OCI-LY3 (cell line): Measurements from ENCODE around the gene GPR137.

Experiments used
- H2AFZ ChIP-seq: fragments of 200-600, 300-600 bp; shearing (Covaris generic); 2 replicates; pipeline ENCODE4 v1.6.0; 2014; ENCODE audit warnings: antibody characterized with exemption, low read depth, low read length
- H3K27ac ChIP-seq: fragments of 200-600, 300-600 bp; sonication (generic); 2 replicates; pipeline ENCODE4 v1.5.1; 2014; ENCODE audit warnings: mild to moderate bottlenecking, low read length, moderate library complexity, mixed read lengths
- H3K27me3 ChIP-seq: fragments of 200-600, 300-600 bp; sonication (generic); 2 replicates; pipeline ENCODE4 v1.6.1; 2014; ENCODE audit warnings: low read depth, low read length, mixed read lengths
- H3K36me3 ChIP-seq: fragments of 200-600, 300-600 bp; sonication (generic); replicated peaks from 2 replicates; pipeline ENCODE3; 2014; ENCODE audit warnings: low read depth, low read length, mixed read lengths
- H3K4me1 ChIP-seq: fragments of 300-600, 200-600 bp; sonication (generic); 2 replicates; pipeline ENCODE4 v1.6.1; 2014; ENCODE audit warnings: low read length, mixed read lengths
- H3K4me2 ChIP-seq: fragments of 200-600, 300-600 bp; sonication (generic); 2 replicates; pipeline ENCODE4 v1.6.1; 2014; ENCODE audit warnings: low read length, mixed read lengths
- H3K4me3 ChIP-seq: fragments of 300-600, 200-600 bp; sonication (generic); 2 replicates; pipeline ENCODE4 v1.5.1; 2014; ENCODE audit warnings: antibody characterized with exemption, mild to moderate bottlenecking, low read length, moderate library complexity
- H3K79me2 ChIP-seq: fragments of 300-600, 200-600 bp; shearing (Covaris generic); 2 replicates; pipeline ENCODE4 v1.6.1; 2014; ENCODE audit warnings: mild to moderate bottlenecking, low read length, mixed read lengths
- H3K9ac ChIP-seq: fragments of 300-600, 200-600 bp; shearing (Covaris generic); 2 replicates; pipeline ENCODE4 v1.6.0; 2014; ENCODE audit warnings: mild to moderate bottlenecking, low read length, moderate library complexity
- H3K9me3 ChIP-seq: fragments of 200-600, 300-600 bp; shearing (Covaris generic); 2 replicates; pipeline ENCODE4 v1.6.1; 2014; ENCODE audit warnings: low read length, mixed read lengths; ENCODE audit not compliant: insufficient read depth
- H4K20me1 ChIP-seq: fragments of 200-600, 300-600 bp; sonication (generic); 2 replicates; pipeline ENCODE4 v1.6.1; 2016; ENCODE audit warnings: low read length, mixed read lengths; ENCODE audit not compliant: insufficient read depth
- EZH2phosphoT487 ChIP-seq: fragments of 200-600 bp; shearing (Covaris generic); IDR thresholded peaks from 2 replicates; pipeline ENCODE4 v1.6.1; 2018; ENCODE audit warnings: antibody characterized with exemption, mixed run types, low read depth
- TF ChIP-seq, protein P1 (sequence below): fragments of 200-600, 300-600 bp; sonication (generic); IDR thresholded peaks from 2 replicates; pipeline ENCODE4 v1.5.1; 2014; ENCODE audit warnings: antibody characterized with exemption, low read length, low read depth

Gene GPR137

DNA sequence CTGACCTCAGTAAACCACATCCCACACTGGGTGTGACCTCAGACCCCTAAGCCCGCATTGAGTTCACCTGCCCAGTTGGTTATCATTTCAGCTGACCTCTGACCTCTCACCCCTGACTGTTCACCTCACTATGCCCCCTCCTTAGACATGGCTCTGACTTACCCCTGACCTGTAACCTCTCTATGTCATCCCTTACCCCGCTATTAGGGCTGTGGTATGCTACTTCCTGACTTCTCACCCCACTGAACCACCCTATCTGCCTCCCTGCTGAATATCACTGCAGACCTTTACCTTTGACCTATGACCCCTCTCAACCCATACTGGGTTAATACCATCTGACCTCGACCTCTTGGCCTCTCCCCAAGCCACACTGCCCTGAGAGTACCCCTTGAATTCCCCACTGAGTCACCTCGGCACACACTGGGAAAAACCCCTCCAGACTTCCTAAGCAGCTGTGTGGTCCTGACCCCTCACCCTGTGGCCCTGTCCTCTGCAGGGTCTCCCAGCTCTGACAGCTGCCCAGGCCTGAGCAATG is 26.0 kb upstream of the GPR137 start:
- H4K20me1 ChIP-seq: no peaks in the 10 kb centered on the region
- H3K27ac ChIP-seq: peak overlapping the region; percentile 74
- H3K4me1 ChIP-seq: peaks cover 19% of the 10 kb centered on the region
- H3K79me2 ChIP-seq: no peaks in the 10 kb centered on the region
- H3K4me3 ChIP-seq: no peak overlapping the region
- no peaks in the 10 kb centered on the region for H3K27me3 ChIP-seq
- H2AFZ ChIP-seq: no peak overlapping the region
- H3K9me3 ChIP-seq: no peaks in the 10 kb centered on the region
- H3K36me3 ChIP-seq: peaks cover 59% of the 10 kb centered on the region
- TF ChIP-seq, protein P1, sequence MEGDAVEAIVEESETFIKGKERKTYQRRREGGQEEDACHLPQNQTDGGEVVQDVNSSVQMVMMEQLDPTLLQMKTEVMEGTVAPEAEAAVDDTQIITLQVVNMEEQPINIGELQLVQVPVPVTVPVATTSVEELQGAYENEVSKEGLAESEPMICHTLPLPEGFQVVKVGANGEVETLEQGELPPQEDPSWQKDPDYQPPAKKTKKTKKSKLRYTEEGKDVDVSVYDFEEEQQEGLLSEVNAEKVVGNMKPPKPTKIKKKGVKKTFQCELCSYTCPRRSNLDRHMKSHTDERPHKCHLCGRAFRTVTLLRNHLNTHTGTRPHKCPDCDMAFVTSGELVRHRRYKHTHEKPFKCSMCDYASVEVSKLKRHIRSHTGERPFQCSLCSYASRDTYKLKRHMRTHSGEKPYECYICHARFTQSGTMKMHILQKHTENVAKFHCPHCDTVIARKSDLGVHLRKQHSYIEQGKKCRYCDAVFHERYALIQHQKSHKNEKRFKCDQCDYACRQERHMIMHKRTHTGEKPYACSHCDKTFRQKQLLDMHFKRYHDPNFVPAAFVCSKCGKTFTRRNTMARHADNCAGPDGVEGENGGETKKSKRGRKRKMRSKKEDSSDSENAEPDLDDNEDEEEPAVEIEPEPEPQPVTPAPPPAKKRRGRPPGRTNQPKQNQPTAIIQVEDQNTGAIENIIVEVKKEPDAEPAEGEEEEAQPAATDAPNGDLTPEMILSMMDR: no peak
- TF ChIP-seq EZH2phosphoT487: no peak
- H3K9ac ChIP-seq: peak overlapping the region; percentile 42; the same call in 1 of the 2 replicates
- H3K4me2 ChIP-seq: peak overlapping the region; percentile 38

DNA sequence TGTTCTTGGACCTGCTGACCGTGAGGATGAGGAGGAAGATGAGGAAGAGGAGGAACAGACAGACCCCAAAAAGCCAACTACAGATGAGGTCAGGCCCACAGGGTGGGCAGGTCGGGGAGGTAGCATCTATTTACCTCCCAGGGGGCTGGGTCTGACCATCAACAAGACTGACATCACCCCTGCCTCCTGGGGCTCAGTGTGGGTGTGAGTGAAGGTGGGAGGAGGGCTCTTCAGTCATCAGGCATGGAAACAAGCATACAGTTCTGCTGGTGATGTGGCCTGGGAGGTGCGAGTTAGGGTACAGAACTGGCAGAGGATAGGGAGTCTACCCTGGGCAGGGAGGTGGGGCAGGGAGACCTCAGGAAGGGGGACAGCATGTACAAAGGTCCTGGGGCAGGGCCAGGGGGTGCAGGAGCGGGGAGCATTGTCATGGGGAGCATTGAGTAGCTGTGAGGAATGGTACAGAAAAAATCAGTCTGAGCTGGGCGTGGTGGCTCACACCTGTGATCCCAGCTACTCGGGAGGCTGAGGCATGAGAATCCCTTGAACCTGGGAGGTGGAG is 25.4 kb upstream of the GPR137 start:
- no peaks in the 10 kb centered on the region for H3K9me3 ChIP-seq
- H2AFZ ChIP-seq: no peak overlapping the region
- H3K4me2 ChIP-seq: peak overlapping the region; percentile 38
- H3K79me2 ChIP-seq: no peaks in the 10 kb centered on the region
- TF ChIP-seq EZH2phosphoT487: no peak
- TF ChIP-seq, protein P1: no peak
- H3K4me1 ChIP-seq: peaks cover 19% of the 10 kb centered on the region
- peaks cover 59% of the 10 kb centered on the region for H3K36me3 ChIP-seq
- no peaks in the 10 kb centered on the region for H4K20me1 ChIP-seq
- H3K27me3 ChIP-seq: no peaks in the 10 kb centered on the region
- no peak overlapping the region for H3K4me3 ChIP-seq
- peak overlapping the region; percentile 74 for H3K27ac ChIP-seq
- H3K9ac ChIP-seq: peak overlapping the region; percentile 42; the same call in 1 of the 2 replicates

DNA sequence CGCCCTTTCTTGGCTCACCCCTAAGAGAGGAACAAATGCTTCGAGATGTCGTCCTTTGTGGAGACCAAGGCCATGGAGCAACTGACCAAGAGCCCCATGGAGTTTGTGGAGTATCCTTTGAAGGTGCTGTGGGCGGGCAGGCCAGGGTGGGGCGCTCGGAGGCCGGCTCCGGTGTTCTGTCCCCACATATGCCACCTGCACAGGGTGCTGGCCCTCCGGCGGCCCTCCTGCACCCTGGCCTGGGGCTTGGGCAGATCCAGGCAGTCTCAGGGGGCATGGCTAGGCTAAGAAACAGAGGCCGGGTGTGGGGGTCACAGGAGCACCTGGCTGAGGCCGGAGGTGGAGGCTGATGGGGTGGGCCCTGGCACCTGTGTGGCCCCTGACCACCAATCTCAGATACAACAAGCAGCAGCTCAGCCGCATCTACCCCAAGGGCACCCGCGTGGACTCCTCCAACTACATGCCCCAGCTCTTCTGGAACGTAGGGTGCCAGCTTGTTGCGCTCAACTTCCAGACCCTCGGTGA is 24.0 kb upstream of the GPR137 start:
- no peak overlapping the region for H2AFZ ChIP-seq
- no peaks in the 10 kb centered on the region for H3K27me3 ChIP-seq
- TF ChIP-seq, protein P1: no peak
- no peak for TF ChIP-seq EZH2phosphoT487
- H3K27ac ChIP-seq: no peak overlapping the region
- no peak overlapping the region for H3K4me2 ChIP-seq
- H4K20me1 ChIP-seq: no peaks in the 10 kb centered on the region
- H3K4me3 ChIP-seq: no peak overlapping the region
- H3K9ac ChIP-seq: no peak overlapping the region
- peaks cover 19% of the 10 kb centered on the region for H3K4me1 ChIP-seq
- H3K79me2 ChIP-seq: no peaks in the 10 kb centered on the region
- H3K36me3 ChIP-seq: peaks cover 55% of the 10 kb centered on the region
- H3K9me3 ChIP-seq: no peaks in the 10 kb centered on the region

DNA sequence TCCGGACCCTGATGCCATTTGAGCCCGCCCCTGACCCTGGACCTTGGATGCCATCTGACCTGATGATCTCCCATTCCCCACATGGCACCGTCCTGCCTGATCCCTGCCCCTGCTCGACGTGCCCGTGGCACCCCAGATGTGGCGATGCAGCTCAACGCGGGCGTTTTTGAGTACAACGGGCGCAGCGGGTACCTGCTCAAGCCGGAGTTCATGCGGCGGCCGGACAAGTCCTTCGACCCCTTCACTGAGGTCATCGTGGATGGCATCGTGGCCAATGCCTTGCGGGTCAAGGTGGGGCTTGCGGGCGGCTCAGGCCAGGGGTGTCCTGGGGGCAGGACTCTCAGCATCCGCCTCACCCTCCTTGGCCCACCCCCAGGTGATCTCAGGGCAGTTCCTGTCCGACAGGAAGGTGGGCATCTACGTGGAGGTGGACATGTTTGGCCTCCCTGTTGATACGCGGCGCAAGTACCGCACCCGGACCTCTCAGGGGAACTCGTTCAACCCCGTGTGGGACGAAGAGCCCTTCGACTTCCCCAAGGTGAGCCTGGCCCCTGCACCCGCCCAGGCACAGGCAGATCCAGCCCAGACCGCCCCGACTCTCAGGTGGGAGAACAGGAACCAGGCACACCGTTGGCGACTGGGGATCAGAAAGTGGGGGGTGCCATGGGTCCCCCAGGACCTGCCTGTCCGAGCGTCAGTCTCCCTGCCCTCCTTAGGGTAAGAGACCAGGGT is 23.2 kb upstream of the GPR137 start:
- Histone ChIP-seq H3K27me3 (no peaks in the 10 kb centered on the region), H3K4me3 (no peak overlapping the region), H3K9me3 (no peaks in the 10 kb centered on the region), H3K4me1 (peaks cover 19% of the 10 kb centered on the region), H3K4me2 (no peak overlapping the region), H2AFZ (no peak overlapping the region), H3K36me3 (peaks cover 54% of the 10 kb centered on the region), H3K27ac (no peak overlapping the region), H4K20me1 (no peaks in the 10 kb centered on the region), H3K79me2 (no peaks in the 10 kb centered on the region), H3K9ac (no peak overlapping the region)
- TF ChIP-seq EZH2phosphoT487: no peak
- TF ChIP-seq, protein P1: no peak
